HepG2 (cell line): Measurements from ENCODE around the gene TKTL2. TPM values are rescaled to one million over a fixed set of nuclear protein-coding genes. Genes with fewer than 3 reads are reported as not detected.

ENCODE experiments used
- AGO1 ChIP-seq: fragments of 200-400 bp; formaldehyde crosslinking; IDR thresholded peaks from 2 replicates; pipeline ENCODE4 v1.6.1; 2017; ENCODE audit warnings: mild to moderate bottlenecking, low read depth, low read length, moderate library complexity; ENCODE audit not compliant: poor library complexity, severe bottlenecking
- FIP1L1 ChIP-seq: fragments of 200-400 bp; formaldehyde crosslinking; IDR thresholded peaks from 2 replicates; pipeline ENCODE4 v1.6.1; 2018; ENCODE audit warnings: low read depth, mild to moderate bottlenecking, low read length, moderate library complexity, borderline replicate concordance; ENCODE audit not compliant: insufficient read depth
- JDP2 ChIP-seq: sonication (generic); formaldehyde crosslinking; IDR thresholded peaks from 2 replicates; pipeline ENCODE4 v1.8.1; 2022; ENCODE audit warnings: missing genetic modification reagents, borderline replicate concordance
- SOX6 ChIP-seq, 2 experiments: fragments of 450-650 bp in 1 of 2; sonication (generic) in 1 of 2; formaldehyde crosslinking in 1 of 2; IDR thresholded peaks; 2 replicates each; pipeline versions ENCODE4 v1.4.0 to v1.6.1; 2017 to 2020; ENCODE audit warnings: antibody characterized with exemption in 1 of 2, mild to moderate bottlenecking in 1 of 2, missing genetic modification reagents in 1 of 2
- ZBTB8A ChIP-seq: sonication (generic); formaldehyde crosslinking; IDR thresholded peaks from 2 replicates; pipeline ENCODE4 v1.4.0; 2020; ENCODE audit warnings: mild to moderate bottlenecking, low read depth, missing genetic modification reagents, borderline replicate concordance
- ZNF598 ChIP-seq: sonication (generic); formaldehyde crosslinking; IDR thresholded peaks from 2 replicates; pipeline ENCODE4 v1.5.1; 2020; ENCODE audit warnings: mild to moderate bottlenecking, missing genetic modification reagents, borderline replicate concordance
- ZNF7 ChIP-seq: IDR thresholded peaks from 2 replicates; pipeline ENCODE4 v1.6.1; 2016; ENCODE audit warnings: missing biosample characterization, missing genetic modification reagents
- ZSCAN22 ChIP-seq: sonication (generic); formaldehyde crosslinking; IDR thresholded peaks from 2 replicates; pipeline ENCODE4 v1.4.0; 2020; ENCODE audit warnings: mild to moderate bottlenecking, missing genetic modification reagents
- polyA plus RNA-seq, 8 experiments: library from polyadenylated mRNA; depleted of rRNA in 3 of 8; stranded (reverse) in 7 of 8; unstranded in 1 of 8; fragments of >200 nt; fragmentation: Illumina TruSeq in 4 of 8; extraction: Trizol in 4 of 8; gene quantifications; 2 replicates each; pipeline versions ENCODE4 v1.2.1 to v1.2.3, GENCODE V29; 2011 to 2016; ENCODE audit warnings: low read depth in 4 of 8, missing spikeins in 1 of 8, mixed read lengths in 1 of 8; ENCODE audit not compliant: insufficient read depth in 1 of 8
- total RNA-seq, 5 experiments: library from RNA; depleted of rRNA; stranded (reverse); fragments of >200 nt; fragmentation: Illumina TruSeq; extraction: Trizol; gene quantifications; 2 replicates each; pipeline ENCODE4 v1.2.3, GENCODE V29; 2016; ENCODE audit warnings: low read depth in 1 of 5
- TF ChIP-seq, protein P1 (sequence below), 2 experiments: sonication (generic) in 1 of 2; formaldehyde crosslinking in 1 of 2; IDR thresholded peaks; 2 replicates each; pipeline versions ENCODE4 v1.6.1 to v1.9.0; 2014 to 2022; ENCODE audit warnings: antibody characterized with exemption in 1 of 2, borderline replicate concordance in 1 of 2, inconsistent platforms in 1 of 2, low read depth in 1 of 2, missing genetic modification reagents in 1 of 2
- TF ChIP-seq, protein P2 (sequence below): sonication (generic); formaldehyde crosslinking; IDR thresholded peaks from 2 replicates; pipeline ENCODE4 v1.5.0; 2020; ENCODE audit warnings: mild to moderate bottlenecking, missing genetic modification reagents, borderline replicate concordance

TKTL2 gene
- total and polyA plus RNA-seq, 2 of the 13 experiments (the other 11 are each of a cell fraction or from before 2014, with no cell fraction given) = not detected

DNA sequence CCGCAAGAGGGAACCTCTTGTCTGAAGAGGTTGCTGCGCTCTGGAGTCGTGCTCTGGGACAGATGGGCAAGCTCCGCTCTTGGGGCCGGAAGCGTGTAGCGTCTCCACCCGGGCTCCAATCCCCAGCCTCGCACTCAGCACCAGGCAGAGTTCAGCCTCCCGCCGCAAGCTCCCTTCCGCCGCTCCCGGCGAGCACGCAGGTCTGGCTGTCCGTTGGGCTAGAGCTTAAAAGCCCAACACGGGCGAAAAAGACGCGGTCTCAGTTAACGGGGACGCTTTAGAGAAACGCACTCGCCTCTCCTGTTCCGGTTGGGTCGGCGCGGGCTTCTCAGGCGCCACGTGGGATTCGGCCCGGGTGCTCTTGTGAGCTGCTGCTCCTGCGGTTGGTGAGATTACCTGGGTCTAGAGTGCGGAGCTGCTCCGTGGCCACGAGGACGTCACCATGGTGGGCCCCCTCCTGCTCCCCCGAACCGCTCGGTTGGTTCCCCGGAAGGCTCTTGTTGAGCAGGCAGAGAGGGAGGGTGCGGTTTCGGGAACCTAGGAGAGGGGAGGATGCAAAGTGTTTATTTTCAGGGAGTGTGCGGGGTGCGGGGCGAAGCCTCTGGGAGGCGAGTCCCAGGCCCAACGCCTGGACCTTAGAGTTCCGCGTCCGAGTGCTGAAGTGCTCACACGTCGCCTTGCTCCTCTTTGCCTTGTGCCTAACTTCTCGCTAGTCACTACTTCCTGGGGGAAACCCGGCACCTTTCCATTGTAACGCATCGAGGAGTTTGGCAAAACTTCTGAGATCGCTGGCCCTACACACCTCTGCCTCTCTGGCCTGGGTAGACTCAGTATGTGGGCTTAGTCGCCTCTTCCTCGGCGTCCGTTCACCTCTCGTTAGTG is 21.0 kb upstream of the TKTL2 start, which contains the start of gene TMA16 (continued):
- TF ChIP-seq, protein P1, sequence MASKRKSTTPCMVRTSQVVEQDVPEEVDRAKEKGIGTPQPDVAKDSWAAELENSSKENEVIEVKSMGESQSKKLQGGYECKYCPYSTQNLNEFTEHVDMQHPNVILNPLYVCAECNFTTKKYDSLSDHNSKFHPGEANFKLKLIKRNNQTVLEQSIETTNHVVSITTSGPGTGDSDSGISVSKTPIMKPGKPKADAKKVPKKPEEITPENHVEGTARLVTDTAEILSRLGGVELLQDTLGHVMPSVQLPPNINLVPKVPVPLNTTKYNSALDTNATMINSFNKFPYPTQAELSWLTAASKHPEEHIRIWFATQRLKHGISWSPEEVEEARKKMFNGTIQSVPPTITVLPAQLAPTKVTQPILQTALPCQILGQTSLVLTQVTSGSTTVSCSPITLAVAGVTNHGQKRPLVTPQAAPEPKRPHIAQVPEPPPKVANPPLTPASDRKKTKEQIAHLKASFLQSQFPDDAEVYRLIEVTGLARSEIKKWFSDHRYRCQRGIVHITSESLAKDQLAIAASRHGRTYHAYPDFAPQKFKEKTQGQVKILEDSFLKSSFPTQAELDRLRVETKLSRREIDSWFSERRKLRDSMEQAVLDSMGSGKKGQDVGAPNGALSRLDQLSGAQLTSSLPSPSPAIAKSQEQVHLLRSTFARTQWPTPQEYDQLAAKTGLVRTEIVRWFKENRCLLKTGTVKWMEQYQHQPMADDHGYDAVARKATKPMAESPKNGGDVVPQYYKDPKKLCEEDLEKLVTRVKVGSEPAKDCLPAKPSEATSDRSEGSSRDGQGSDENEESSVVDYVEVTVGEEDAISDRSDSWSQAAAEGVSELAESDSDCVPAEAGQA (IDR thresholded peaks at IDR 0.05; ENCODE audit: low read depth) = peak; percentile 68; the same call in 1 of the 2 replicates
- TF ChIP-seq, protein P1 (CRISPR knock-in tag; IDR thresholded peaks at IDR 0.05; ENCODE audit: borderline replicate concordance) = 0 out of 2 replicates have a peak, but pooled peaks have one; percentile 38
- TF ChIP-seq AGO1 (peak; percentile 77), JDP2 (CRISPR knock-in tag) (no peak), ZNF598 (CRISPR knock-in tag) (peak; percentile 71; the same call in 1 of the 2 replicates), SOX6 (IDR thresholded peaks at IDR 0.05) (no peak), SOX6 (CRISPR knock-in tag; IDR thresholded peaks at IDR 0.05) (peak; percentile 76), ZNF7 (no peak), ZSCAN22 (peak; percentile 49; the same call in 1 of the 2 replicates), ZBTB8A (CRISPR knock-in tag) (peak; percentile 80), FIP1L1 (peak; percentile 93)
- TF ChIP-seq, protein P2, sequence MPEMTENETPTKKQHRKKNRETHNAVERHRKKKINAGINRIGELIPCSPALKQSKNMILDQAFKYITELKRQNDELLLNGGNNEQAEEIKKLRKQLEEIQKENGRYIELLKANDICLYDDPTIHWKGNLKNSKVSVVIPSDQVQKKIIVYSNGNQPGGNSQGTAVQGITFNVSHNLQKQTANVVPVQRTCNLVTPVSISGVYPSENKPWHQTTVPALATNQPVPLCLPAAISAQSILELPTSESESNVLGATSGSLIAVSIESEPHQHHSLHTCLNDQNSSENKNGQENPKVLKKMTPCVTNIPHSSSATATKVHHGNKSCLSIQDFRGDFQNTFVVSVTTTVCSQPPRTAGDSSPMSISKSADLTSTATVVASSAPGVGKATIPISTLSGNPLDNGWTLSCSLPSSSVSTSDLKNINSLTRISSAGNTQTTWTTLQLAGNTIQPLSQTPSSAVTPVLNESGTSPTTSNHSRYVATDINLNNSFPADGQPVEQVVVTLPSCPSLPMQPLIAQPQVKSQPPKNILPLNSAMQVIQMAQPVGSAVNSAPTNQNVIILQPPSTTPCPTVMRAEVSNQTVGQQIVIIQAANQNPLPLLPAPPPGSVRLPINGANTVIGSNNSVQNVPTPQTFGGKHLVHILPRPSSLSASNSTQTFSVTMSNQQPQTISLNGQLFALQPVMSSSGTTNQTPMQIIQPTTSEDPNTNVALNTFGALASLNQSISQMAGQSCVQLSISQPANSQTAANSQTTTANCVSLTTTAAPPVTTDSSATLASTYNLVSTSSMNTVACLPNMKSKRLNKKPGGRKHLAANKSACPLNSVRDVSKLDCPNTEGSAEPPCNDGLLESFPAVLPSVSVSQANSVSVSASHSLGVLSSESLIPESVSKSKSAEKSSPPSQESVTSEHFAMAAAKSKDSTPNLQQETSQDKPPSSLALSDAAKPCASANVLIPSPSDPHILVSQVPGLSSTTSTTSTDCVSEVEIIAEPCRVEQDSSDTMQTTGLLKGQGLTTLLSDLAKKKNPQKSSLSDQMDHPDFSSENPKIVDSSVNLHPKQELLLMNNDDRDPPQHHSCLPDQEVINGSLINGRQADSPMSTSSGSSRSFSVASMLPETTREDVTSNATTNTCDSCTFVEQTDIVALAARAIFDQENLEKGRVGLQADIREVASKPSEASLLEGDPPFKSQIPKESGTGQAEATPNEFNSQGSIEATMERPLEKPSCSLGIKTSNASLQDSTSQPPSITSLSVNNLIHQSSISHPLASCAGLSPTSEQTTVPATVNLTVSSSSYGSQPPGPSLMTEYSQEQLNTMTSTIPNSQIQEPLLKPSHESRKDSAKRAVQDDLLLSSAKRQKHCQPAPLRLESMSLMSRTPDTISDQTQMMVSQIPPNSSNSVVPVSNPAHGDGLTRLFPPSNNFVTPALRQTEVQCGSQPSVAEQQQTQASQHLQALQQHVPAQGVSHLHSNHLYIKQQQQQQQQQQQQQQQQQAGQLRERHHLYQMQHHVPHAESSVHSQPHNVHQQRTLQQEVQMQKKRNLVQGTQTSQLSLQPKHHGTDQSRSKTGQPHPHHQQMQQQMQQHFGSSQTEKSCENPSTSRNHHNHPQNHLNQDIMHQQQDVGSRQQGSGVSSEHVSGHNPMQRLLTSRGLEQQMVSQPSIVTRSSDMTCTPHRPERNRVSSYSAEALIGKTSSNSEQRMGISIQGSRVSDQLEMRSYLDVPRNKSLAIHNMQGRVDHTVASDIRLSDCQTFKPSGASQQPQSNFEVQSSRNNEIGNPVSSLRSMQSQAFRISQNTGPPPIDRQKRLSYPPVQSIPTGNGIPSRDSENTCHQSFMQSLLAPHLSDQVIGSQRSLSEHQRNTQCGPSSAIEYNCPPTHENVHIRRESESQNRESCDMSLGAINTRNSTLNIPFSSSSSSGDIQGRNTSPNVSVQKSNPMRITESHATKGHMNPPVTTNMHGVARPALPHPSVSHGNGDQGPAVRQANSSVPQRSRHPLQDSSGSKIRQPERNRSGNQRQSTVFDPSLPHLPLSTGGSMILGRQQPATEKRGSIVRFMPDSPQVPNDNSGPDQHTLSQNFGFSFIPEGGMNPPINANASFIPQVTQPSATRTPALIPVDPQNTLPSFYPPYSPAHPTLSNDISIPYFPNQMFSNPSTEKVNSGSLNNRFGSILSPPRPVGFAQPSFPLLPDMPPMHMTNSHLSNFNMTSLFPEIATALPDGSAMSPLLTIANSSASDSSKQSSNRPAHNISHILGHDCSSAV = 0 out of 2 replicates have a peak, but pooled peaks have one; percentile 15
